Astrocyte (in vitro differentiated cells and primary cell): ENCODE data around the gene PKNOX2.

Source experiments
- CTCF ChIP-seq: IDR thresholded peaks from 2 replicates; pipeline ENCODE4 v1.5.1; 2011; ENCODE audit warnings: low read depth, mild to moderate bottlenecking, inconsistent platforms, low read length, moderate library complexity; ENCODE audit not compliant: insufficient read depth
- EZH2 ChIP-seq: IDR thresholded peaks from 2 replicates; pipeline ENCODE4 v1.6.1; 2012; ENCODE audit warnings: mild to moderate bottlenecking, low read length, inconsistent platforms; ENCODE audit not compliant: insufficient read depth

DNA sequence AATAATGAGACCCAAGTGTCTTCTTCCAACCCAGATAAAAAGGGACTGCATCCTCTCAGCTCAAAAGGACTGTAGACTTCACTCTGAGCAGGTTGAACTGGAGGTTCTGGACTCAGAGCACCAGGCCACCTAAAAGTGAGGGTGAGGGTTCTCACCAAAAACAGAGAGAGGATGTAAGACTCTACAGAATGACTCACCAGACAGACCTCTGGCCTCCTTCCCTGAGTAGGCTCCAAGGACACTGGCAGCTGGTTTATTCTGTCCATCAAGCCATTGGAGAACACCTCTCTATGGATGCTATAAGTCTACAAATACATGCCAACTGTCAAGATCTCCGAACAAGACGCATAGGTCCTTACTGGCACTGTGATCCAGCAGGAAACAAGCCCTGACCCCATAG, 304.3 kb downstream of the PKNOX2 start:
- TF ChIP-seq CTCF (no peak), EZH2 (no peak)
